Measurements from ENCODE around the gene HIGD2A. TPM values are rescaled to one million over a fixed set of nuclear protein-coding genes. Genes with fewer than 3 reads are reported as not detected.

Gene HIGD2A
- total RNA-seq, 1 donor: 61.7 TPM

- no peaks in the 10 kb centered on the region for H3K9me3 ChIP-seq (ENCODE audit: low read depth, low read length)
- H3K4me3 ChIP-seq (ENCODE audit: low read length): peak overlapping the region; percentile 77
- H3K27me3 ChIP-seq (ENCODE audit: insufficient read depth, low read length): no peaks in the 10 kb centered on the region
- peaks cover 26% of the 10 kb centered on the region for H3K4me1 ChIP-seq (ENCODE audit: insufficient read depth, low read length)
Observed at GRCh38 chr5:176415240-176415951, 26.8 kb downstream of the HIGD2A start.

- H3K9me3 ChIP-seq (ENCODE audit: low read depth, low read length): no peaks in the 10 kb centered on the region
- peaks cover 26% of the 10 kb centered on the region for H3K4me1 ChIP-seq (ENCODE audit: insufficient read depth, low read length)
- H3K27me3 ChIP-seq (ENCODE audit: insufficient read depth, low read length): peaks cover 1% of the 10 kb centered on the region
- H3K4me3 ChIP-seq (ENCODE audit: low read length): peak within 1 kb of the TSS; percentile 77
Observed at GRCh38 chr5:176415952-176416924, 27.7 kb downstream of the HIGD2A start, which contains the start of gene CLTB. TSS of gene CLTB (minus strand) at chr5:176416539. CDS start at chr5:176416363, 176 bp downstream.

GRCh38 chr5:176416965-176417364 lies 28.4 kb downstream of the HIGD2A start:
- H3K4me1 ChIP-seq (ENCODE audit: insufficient read depth, low read length): peaks cover 26% of the 10 kb centered on the region
- H3K4me3 ChIP-seq (ENCODE audit: low read length): peak overlapping the region; percentile 77
- peaks cover 2% of the 10 kb centered on the region for H3K27me3 ChIP-seq (ENCODE audit: insufficient read depth, low read length)

GRCh38 chr5:176418251-176418650 lies 29.7 kb downstream of the HIGD2A start:
- Histone ChIP-seq H3K9me3 (ENCODE audit: low read depth, low read length) (no peaks in the 10 kb centered on the region), H3K4me3 (ENCODE audit: low read length) (no peak overlapping the region), H3K27me3 (ENCODE audit: insufficient read depth, low read length) (peaks cover 2% of the 10 kb centered on the region), H3K4me1 (ENCODE audit: insufficient read depth, low read length) (peaks cover 26% of the 10 kb centered on the region)

More at GRCh38 chr5:176416965-176417364, 28.4 kb downstream of the HIGD2A start:
- H3K9me3 ChIP-seq (ENCODE audit: low read depth, low read length): no peaks in the 10 kb centered on the region

GRCh38 chr5:176420086-176420485 lies 31.5 kb downstream of the HIGD2A start:
- H3K27me3 ChIP-seq (ENCODE audit: insufficient read depth, low read length): peaks cover 2% of the 10 kb centered on the region
- peaks cover 17% of the 10 kb centered on the region for H3K4me1 ChIP-seq (ENCODE audit: insufficient read depth, low read length)
- H3K9me3 ChIP-seq (ENCODE audit: low read depth, low read length): no peaks in the 10 kb centered on the region
- no peak overlapping the region for H3K4me3 ChIP-seq (ENCODE audit: low read length)

GRCh38 chr5:176420972-176421544 lies 32.5 kb downstream of the HIGD2A start:
- no peaks in the 10 kb centered on the region for H3K9me3 ChIP-seq (ENCODE audit: low read depth, low read length)
- H3K27me3 ChIP-seq (ENCODE audit: insufficient read depth, low read length): peaks cover 2% of the 10 kb centered on the region
- H3K4me1 ChIP-seq (ENCODE audit: insufficient read depth, low read length): peaks cover 8% of the 10 kb centered on the region
- H3K4me3 ChIP-seq (ENCODE audit: low read length): no peak overlapping the region

- Histone ChIP-seq H3K4me1 (ENCODE audit: insufficient read depth, low read length) (no peaks in the 10 kb centered on the region), H3K9me3 (ENCODE audit: low read depth, low read length) (no peaks in the 10 kb centered on the region), H3K27me3 (ENCODE audit: insufficient read depth, low read length) (peaks cover 2% of the 10 kb centered on the region), H3K4me3 (ENCODE audit: low read length) (no peak overlapping the region)
Observed at GRCh38 chr5:176424181-176424580, 35.6 kb downstream of the HIGD2A start.

- H3K4me3 ChIP-seq (ENCODE audit: low read length): no peak overlapping the region
- peaks cover 2% of the 10 kb centered on the region for H3K27me3 ChIP-seq (ENCODE audit: insufficient read depth, low read length)
- no peaks in the 10 kb centered on the region for H3K9me3 ChIP-seq (ENCODE audit: low read depth, low read length)
- H3K4me1 ChIP-seq (ENCODE audit: insufficient read depth, low read length): no peaks in the 10 kb centered on the region
Observed at GRCh38 chr5:176425138-176425537, 36.6 kb downstream of the HIGD2A start.

- H3K9me3 ChIP-seq (ENCODE audit: low read depth, low read length): no peaks in the 10 kb centered on the region
- peaks cover 2% of the 10 kb centered on the region for H3K27me3 ChIP-seq (ENCODE audit: insufficient read depth, low read length)
- no peak overlapping the region for H3K4me3 ChIP-seq (ENCODE audit: low read length)
- no peaks in the 10 kb centered on the region for H3K4me1 ChIP-seq (ENCODE audit: insufficient read depth, low read length)
Observed at GRCh38 chr5:176425791-176426190, 37.2 kb downstream of the HIGD2A start.

GRCh38 chr5:176426876-176427275 lies 38.3 kb downstream of the HIGD2A start:
- Histone ChIP-seq H3K27me3 (ENCODE audit: insufficient read depth, low read length) (no peaks in the 10 kb centered on the region), H3K9me3 (ENCODE audit: low read depth, low read length) (no peaks in the 10 kb centered on the region), H3K4me1 (ENCODE audit: insufficient read depth, low read length) (no peaks in the 10 kb centered on the region), H3K4me3 (ENCODE audit: low read length) (no peak overlapping the region)

GRCh38 chr5:176427971-176428370 lies 39.4 kb downstream of the HIGD2A start:
- Histone ChIP-seq H3K9me3 (ENCODE audit: low read depth, low read length) (no peaks in the 10 kb centered on the region), H3K27me3 (ENCODE audit: insufficient read depth, low read length) (no peaks in the 10 kb centered on the region), H3K4me1 (ENCODE audit: insufficient read depth, low read length) (no peaks in the 10 kb centered on the region), H3K4me3 (ENCODE audit: low read length) (no peak overlapping the region)

GRCh38 chr5:176429972-176430371 lies 41.4 kb downstream of the HIGD2A start:
- no peaks in the 10 kb centered on the region for H3K9me3 ChIP-seq (ENCODE audit: low read depth, low read length)
- H3K4me1 ChIP-seq (ENCODE audit: insufficient read depth, low read length): no peaks in the 10 kb centered on the region
- H3K27me3 ChIP-seq (ENCODE audit: insufficient read depth, low read length): no peaks in the 10 kb centered on the region
- no peak overlapping the region for H3K4me3 ChIP-seq (ENCODE audit: low read length)

- peaks cover 15% of the 10 kb centered on the region for H3K4me1 ChIP-seq (ENCODE audit: insufficient read depth, low read length)
- no peaks in the 10 kb centered on the region for H3K9me3 ChIP-seq (ENCODE audit: low read depth, low read length)
Observed at GRCh38 chr5:176432707-176433106, 44.2 kb downstream of the HIGD2A start.

GRCh38 chr5:176436656-176437055 lies 48.1 kb downstream of the HIGD2A start:
- Histone ChIP-seq H3K9me3 (ENCODE audit: low read depth, low read length) (no peaks in the 10 kb centered on the region), H3K27me3 (ENCODE audit: insufficient read depth, low read length) (no peaks in the 10 kb centered on the region), H3K4me1 (ENCODE audit: insufficient read depth, low read length) (peaks cover 15% of the 10 kb centered on the region), H3K4me3 (ENCODE audit: low read length) (no peak overlapping the region)

More at GRCh38 chr5:176432707-176433106, 44.2 kb downstream of the HIGD2A start:
- no peaks in the 10 kb centered on the region for H3K27me3 ChIP-seq (ENCODE audit: insufficient read depth, low read length)
- H3K4me3 ChIP-seq (ENCODE audit: low read length): no peak overlapping the region
